Activated CD8-positive, alpha-beta memory T cell treated with anti-CD3 and anti-CD28 coated beads for 48 hours (primary cell): ENCODE data around the gene RPSA.
"Not testable (repeated sequence)": the region's sequence is repeated elsewhere in the genome, so short reads cannot be mapped to it uniquely, and the experiment has no call there.

Experiments used
- DNase-seq, 3 experiments: peaks; one replicate each; pipeline ENCODE4 v3.0.0-alpha.2; 2020; ENCODE audit warnings: low read depth in 2 of 3, low spot score in 2 of 3

The RPSA gene

DNA sequence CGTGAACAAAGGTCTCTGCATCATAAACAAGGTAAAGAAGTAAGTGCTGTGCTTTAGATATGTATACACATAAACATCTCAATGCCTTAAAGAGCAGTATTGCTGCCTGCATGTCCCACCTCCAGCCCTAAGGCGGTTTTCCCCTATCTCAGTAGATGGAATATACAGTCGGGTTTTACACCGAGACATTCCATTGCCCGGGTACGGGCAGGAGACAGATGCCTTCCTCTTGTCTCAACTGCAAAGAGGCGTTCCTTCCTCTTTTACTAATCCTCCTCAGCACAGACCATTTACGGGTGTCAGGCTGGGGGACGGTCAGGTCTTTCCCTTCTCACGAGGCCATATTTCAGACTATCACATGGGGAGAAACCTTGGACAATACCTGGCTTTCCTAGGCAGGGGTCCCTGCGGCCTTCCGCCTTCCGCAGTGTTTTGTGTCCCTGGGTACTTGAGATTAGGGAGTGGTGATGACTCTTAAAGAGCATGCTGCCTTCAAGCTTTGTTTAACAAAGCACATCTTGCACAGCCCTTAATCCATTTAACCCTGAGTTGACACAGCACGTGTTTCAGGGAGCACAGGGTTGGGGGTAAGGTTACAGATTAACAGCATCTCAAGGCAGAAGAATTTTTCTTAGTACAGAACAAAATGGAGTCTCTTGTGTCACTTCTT lies 12.2 kb downstream of the RPSA start:
- not testable (repeated sequence) for DNase-seq

DNA sequence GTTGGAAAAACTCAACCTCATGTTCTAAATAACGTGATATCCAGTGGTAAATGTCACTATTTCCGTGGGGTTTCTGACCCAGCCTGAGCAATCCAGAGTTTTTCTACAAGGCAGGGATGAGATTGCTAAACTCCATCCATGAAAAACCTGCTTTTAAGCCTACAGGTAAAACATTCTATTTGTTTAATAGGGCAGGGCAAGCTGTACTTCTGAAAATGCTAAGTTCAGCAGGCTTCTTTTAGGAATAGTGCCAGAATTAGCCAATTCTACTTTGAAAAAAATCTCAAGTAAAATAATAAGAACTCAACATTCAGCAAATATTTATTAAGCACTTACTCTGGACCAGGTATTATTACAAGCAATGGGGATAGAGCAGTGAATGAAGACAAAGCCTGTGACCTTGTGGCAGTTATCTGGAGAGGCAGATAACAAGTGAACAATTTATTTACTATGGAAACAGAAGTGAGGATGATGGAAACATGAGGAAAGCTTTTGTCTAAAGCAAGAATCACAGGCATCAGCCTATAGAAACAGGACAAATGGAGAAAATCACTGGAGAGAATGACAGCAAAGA lies 13.3 kb downstream of the RPSA start:
- DNase-seq: no peak

DNA sequence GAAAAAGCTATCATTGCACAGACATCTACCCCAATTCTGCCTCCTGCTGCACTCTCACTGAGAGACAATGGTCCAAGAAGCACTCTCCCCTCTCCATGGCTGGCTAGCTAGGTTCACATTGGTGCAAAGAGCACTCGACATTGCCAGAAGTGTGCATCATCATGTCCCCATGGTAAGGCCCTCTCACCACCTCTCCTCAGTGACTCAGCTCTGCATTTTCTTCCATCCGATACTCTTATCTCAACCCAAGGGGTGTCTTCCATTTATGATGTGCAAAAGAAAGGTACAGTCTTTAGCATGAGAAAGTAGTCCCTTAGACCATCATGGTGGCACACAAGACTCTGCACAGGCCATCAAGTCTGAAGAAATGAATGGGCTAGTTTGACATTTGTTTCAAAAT lies 14.0 kb downstream of the RPSA start:
- no peak for DNase-seq

DNA sequence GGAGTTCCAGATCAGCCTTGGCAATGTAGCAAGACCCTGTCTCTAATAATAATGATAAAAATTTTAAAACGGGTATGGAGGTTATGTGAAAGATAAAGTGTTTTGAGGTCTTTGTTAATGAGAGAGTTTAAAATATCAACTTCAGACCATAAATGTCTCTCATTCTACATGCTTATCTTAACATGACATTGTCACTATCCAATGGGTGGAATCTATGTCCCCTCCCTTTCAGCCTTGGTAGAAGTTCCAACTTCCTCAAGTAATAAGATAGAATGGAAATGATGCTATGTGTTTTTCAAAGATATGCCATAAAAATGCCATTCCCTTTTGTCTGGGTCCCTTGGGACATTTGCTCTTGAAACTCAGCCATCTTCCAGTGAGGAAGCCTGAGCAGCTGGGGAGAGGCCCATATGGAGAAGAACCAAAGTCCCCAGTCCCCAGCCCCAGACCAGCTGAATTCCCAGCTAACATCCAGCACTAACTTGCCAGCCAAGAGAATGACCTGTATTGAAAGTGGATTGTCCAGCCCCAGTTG lies 17.0 kb downstream of the RPSA start:
- DNase-seq: no peak

DNA sequence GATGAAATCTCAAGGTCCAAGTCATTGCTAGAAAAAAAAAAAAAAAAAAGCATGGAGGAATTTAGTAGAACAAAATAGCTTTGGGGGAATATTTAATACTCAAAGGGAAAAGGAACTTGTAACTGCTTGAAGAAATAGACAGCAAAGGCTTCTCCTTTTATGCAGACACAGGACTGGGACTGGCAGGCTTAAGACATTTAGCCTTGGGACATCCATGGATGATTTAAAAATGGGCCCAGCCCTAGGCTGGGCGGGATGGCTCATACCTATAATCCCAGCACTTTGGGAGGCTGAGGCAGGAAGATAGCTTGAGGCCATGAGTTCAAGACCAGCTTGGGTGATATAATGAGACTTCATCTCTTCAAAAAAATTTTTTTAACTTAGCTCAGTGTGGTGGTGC lies 19.8 kb downstream of the RPSA start:
- no peak for DNase-seq

DNA sequence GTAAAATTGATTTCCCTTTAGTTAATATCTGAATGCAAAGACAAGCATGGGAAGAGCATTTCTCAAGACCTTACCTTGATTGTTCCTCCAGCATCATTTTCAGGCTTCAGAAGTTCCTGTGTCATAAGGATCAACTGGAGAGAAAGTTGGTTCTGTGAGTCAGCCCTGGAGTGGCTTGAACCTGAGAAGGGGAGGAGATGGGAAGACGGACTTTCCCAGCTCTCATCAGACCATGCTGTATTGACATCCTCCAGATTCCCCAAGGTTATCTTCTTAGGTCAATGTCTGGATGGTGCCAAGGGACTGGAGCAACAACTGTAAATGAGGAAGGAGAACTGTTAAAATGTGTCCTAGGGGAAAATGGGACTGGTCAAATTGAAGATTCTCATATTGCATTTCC lies 21.0 kb downstream of the RPSA start:
- DNase-seq: no peak

DNA sequence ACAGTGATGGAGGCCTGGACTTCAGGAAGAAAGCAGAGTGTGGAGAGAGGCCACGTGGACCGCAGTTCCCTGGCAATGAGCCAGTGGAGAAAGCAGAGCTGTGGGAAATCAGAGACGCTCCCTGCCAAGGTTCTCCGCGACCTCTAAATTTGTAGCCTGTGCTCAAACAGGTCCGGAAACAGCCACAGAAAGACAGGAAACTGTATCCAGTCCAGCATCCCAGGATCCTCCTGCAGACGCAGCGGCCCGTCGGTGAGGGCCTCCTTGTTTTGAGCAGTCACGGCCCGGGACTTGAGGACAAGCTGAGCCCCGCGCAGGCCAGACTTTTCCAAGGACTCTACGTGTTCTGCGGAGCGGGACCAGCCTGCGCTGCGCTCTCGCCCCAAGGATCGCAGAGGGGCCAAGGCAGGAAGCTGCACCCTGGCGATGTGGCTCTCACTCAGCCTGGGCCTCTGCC lies 22.3 kb downstream of the RPSA start:
- DNase-seq: no peak

DNA sequence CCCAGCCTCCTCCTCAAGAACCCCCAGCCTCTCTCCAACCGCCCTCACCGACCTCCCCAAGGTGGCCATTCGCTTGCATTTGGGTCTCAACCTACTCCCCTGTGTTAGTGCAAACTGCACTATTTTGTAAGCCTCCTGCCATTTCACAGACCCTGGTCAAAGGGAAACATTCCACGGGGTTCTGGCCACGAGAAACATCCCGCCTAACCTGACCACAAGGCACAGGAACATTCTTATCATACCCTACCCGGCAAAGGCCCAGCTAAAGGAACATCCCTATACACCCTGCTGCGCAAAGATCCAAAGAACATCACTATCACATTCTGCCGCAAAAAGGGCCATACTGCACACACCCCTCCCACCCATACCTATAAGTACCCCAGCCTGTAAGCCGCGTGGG lies 22.9 kb downstream of the RPSA start:
- no peak for DNase-seq

DNA sequence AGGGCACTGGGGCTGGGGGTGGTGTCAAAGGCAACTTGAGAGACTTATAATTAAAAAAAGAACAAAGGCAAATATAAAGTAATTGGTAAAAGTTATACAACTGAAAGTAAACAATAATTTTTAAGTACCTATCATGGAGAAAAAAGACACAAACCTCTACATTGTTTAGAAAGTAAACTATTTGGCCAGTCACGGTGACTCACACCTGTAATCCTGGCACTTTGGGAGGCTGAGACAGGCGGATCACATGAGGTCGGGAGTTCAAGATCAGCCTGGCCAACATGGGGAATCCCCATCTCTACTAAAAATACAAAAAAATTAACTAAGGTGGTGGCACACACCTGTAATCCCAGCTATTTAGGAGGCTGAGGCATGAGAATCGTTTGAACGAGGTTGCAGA lies 25.8 kb downstream of the RPSA start:
- no peak for DNase-seq

DNA sequence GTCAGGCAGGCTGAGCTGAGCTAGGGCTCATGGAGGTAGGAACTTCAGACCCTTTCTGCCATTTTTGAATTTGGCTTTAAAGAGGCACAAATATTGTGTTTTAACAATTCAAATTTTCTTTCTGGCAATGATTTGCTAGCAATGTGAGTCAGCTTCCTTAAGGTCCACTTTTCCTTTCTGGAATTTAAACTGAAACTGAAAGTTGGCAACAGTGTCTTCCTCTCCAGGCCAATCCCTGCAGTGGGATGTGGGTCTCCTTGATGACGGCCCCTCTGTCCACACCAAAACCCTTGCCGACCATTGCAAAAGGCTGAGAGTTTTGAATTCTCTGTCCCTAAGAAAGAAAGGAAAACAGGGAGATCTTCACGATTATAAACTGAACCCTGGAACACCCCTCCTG lies 27.1 kb downstream of the RPSA start:
- DNase-seq: no peak

DNA sequence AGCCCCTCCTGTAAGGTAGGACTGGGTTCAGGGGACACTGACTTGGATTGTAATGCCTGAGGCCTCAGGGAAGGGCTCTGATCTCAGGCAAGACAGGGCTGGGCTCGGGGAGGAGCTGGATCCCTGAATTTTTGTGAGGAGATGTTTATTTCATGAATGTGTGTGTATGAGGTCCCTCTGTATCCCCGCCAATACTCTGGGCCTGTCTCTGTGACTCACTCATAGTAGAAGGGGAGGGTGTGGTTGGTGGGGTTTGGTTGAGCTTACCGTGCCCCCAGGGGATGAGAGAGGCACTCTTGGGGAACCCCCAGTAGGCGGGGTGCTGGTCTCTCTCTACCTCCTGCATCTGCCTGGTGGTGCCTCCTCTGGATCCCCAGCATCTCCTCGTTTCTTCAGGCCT lies 28.1 kb downstream of the RPSA start:
- no peak for DNase-seq

DNA sequence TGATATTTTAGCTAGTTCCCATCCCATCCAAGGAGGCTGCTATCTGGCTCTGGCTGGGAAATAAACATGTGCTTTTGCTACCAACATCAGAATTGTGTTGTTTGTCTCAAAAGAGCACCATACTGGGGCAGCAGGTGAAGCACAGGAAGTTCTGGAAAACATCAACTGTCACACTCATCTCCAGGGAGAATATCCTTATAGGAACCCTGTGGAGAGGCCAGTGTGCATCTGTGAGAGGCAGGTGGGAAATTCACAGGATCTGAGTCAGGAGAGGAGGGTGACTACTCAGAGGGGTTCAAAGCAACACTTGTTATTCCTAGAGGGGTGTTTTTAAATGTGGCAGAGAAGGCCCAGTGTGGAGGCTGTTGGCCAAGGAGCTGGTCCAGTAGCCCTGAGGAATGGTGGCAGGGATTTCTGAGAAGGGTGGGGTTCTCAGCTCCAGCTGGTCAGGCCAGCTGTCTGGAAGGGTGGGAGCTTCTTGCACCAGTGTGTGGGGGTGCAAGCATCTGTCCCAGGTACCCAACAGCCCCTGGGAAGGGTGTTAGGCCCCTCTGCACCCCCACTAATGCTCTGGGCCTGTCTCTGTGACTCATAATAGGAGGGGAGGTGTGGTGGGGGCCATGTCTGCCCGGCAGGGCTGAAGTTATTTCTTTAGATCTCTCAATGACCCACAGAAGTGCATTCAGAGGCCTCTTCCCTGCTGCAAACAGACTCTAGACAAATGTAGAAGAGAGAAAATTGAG lies 28.7 kb downstream of the RPSA start:
- DNase-seq: no peak

DNA sequence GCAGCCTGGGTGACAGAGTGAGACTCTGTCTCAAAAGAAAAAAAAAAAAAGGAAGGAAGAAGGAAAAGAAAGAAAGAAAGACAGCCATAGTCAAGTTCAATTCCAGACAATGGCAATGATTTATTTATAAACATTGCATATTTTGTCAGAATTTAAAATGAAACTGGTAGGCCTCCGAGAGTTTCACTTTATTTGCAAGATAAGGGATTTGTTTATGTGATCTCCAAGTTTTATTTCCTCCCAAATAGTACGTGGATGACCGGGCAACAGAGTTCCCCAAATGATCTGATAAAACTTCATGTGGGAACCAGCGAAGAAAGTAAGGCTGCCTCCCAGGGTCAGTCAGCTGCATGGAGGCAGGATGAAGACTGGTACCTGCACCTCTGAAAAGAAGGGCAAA lies 32.4 kb downstream of the RPSA start:
- DNase-seq: no peak

DNA sequence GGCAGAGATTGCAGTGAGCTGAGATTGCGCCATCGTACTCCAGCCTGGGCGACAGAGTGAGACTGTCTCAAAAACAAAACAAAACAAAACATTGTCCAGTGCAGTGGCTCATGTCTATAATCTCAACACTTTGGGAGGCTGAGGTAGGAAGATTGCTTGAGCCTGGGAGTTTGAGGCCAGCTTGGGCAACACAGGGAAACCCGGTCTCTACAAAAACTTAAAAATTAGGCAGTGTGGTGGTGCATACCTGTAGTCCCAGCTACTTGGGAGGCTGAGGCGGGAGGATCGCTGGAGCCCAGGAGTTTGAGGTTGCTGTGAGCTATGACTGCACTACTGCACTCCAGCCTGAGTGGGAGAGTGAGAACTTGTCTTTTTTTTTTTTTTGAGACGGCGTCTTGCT lies 33.8 kb downstream of the RPSA start:
- DNase-seq: no peak

DNA sequence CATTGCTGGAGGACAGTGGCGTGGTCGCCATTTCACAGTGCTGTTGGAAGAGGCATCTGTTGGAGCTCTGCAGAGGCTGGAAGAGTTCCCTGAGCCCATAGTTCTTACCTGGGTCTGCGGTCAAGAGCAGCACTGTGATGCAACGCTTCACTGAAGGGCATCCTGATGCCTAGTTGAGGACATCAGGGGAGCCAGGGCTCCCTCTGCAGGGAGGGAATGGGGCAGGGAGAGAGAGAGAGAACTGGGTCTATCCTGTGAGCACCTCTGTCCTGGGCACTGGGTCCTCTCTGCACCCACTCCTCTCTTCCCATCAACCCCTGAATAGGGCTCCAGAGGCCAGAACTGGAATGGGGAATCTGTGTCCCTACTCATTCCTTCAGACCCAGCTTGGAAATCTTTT lies 37.0 kb downstream of the RPSA start:
- DNase-seq: no peak

DNA sequence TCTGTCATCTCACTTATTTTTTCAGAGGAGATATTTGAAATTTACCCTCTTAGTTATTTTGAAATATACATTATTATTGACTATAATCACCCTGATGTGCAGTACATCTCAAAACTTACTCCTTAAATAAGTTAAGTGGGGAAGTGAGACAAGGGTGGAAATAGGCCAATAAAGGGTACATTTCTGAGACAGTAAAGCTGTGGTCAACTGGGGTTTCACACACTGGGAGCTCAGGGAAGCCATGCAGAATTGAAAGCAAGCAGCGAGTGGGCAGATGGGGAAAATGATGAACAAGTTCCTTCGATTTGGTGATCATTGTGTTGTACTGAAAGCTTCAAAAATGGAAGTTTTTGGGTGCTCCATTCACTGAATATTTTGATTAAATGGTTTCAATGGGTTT lies 39.4 kb downstream of the RPSA start:
- DNase-seq: no peak

DNA sequence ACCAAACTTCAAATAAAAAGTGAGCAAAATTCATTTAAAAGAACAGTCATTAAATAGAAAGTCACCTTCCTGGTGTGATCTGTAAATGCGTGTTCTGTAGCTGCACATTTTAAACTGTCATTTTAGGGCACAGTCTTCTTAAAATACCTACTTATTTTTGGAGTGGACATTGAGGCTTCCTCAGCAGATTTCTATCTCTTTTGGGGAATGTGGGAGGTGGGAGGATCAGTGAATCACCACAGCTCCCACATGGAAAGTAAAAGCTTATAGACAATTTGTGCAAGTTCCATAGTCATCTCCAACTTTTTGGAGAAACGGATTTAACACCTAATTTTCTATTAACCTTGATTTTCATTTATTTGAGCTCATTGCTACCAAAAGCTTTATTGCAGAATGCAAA lies 39.9 kb downstream of the RPSA start:
- no peak for DNase-seq

DNA sequence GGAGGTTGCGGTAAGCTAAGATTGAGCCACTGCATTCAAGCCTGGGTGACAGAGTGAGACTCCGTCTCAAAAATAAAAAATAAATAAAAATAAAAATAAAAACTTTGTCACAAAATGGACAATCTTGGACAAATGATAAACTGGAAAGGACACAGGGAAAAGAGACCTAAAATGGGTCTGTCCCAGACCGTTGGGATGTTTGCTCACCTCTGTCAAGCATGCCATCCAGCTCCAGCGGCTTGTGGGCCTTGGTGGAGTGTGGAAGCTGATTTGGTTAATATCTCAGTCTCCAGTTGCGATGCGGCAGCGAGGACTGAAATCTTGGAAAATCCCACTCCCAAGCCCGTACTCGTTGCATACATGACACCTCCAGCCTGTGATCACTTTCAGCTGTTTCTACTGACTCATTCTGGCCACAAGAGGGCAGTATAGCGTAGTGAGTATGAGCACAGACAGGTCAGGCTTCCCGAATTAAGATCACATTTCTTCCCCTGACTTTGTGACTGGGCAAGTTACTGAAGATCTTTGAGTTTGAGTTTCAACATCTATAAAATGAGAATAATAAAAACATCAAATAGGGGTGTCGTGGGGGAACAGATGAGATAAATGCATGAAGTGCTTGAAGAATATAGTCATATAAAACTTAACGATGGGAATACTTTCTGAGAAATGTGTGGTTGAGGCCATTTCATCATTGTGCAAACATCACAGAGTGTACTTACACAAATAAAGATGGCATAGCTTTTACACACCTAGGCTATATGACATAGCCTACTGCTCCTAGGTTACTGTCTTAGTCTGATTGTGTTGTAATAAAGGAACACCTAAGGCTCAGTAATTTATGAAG lies 41.3 kb downstream of the RPSA start:
- peak in 1 of 3 experiments; percentile 41 for DNase-seq

DNA sequence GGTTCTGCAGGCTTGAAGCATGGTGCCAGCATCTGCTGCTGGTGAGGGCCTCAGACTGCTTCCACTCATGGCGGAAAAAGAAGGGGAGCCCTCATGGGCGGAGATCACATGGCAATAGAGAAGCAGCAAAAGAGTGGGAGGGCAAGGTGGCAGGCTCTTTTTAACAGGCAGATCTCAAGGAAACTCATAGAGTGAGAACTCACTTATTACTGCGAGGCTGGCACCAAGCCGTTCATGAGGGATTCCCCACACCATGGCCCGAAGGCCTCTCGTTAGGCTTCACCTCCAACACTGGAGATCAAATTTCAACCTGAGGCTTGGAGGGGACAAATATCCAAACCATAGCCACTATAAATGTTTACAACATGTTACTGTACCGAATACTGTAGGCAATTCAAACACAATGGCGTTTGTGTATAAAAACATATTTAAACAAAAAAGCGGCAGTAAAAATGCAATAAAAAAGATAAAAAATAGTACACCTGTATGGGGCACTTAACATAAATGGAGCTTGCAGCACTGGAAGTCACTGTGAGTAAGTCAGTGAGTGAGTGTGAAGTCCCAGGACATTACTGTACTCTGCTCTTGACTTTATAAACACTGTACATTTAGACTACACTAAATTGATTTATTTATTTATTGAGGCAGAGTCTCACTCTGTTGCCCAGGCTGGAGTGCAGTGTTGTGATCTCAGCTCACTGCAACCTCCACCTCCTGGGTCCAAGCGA lies 42.1 kb downstream of the RPSA start:
- no peak for DNase-seq

DNA sequence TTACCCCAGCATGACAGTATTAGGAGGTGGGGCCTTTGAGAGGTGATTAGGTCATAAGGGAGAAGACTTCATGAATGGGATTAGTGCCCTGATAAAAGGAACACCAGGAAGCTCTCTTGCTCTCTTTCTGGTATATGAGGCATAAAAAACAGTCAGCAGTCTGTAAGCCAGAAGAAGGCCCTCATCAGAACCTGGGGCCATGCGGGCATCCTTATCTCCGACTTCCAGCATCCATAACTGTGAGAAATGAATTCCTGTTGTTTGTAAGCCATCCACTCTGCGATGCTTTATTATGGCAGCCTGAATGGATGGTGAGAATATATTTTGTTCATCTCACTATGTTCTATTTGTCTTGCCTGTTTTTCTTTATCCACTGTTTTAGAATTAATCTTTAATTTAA lies 43.3 kb downstream of the RPSA start:
- no peak for DNase-seq

DNA sequence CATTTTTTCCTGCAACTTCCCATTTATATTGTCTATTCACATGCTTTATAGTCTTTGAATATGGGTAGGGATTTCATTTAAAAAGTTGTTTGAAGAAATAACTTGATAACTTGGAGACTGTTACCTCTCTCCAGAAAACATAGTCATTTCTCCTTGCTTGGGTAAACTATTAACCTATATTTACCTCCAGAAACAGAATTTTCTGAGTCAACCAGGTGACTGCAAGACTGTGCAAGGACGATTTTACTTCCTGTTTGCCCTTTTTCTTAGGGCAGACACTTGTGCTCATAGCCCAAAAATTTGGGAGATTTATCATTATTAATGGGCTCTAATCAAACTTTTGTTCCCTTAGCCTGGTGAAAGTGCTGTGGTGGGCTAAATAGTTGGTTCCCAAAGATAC lies 46.6 kb downstream of the RPSA start:
- DNase-seq: no peak
